ENCODE measurements around the gene SYNJ2. TPM values are rescaled to one million over a fixed set of nuclear protein-coding genes. Genes with fewer than 3 reads are reported as not detected.

SYNJ2 gene
- polyA plus RNA-seq, 1 donor from 2014 or later = 0.12 TPM

DNA sequence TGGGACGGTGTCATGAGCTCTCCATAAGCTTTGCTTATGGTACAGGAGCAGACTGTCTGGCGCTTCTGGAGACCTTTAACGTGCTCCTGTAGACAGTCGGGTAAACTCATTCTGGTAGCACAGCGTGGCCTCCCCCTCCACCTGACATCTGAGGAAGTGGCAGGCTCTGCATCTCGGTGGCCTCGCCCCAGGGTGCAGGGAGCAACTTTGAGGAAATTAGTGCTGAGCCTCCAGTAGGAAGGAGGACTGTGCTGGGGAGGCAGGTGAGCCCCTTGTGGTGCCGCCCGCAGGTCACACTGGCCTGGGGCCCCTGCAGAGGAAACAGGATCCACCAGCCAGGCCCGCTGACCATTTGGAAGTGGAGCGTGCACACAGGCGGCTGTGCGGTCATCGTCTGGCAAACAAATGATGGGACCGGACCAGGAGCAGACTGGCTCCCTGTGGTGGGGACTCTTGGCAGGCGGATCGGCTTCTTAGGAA lies 57.9 kb downstream of the SYNJ2 start:
- Histone ChIP-seq H3K9ac (ENCODE audit: low read length) (no peak overlapping the region), H4K20me1 (ENCODE audit: insufficient read depth) (no peaks in the 10 kb centered on the region), H3K9me3 (ENCODE audit: low read length) (no peaks in the 10 kb centered on the region), H3K4me3 (ENCODE audit: low read length) (no peak overlapping the region), H3K79me2 (replicated peaks; ENCODE audit: insufficient read depth, low read length) (no peaks in the 10 kb centered on the region), H3K27me3 (ENCODE audit: insufficient read depth, low read depth, low read length) (no peaks in the 10 kb centered on the region), H3K36me3 (ENCODE audit: insufficient read depth, low read length) (no peaks in the 10 kb centered on the region), H2AFZ (ENCODE audit: low read depth, low read length) (no peak overlapping the region), H3F3A (ENCODE audit: insufficient read depth, low read length, poor library complexity, severe bottlenecking) (no peaks in the 10 kb centered on the region), H3K4me2 (ENCODE audit: low read length) (no peak overlapping the region), H3K9me2 (ENCODE audit: insufficient read depth, low read length) (no peaks in the 10 kb centered on the region), H3K27ac (ENCODE audit: low read length) (no peak overlapping the region)
- TF ChIP-seq MXI1 (conservative IDR thresholded peaks at IDR 0.05; ENCODE audit: poor library complexity, severe bottlenecking) = no peak
- TF ChIP-seq, protein P1, sequence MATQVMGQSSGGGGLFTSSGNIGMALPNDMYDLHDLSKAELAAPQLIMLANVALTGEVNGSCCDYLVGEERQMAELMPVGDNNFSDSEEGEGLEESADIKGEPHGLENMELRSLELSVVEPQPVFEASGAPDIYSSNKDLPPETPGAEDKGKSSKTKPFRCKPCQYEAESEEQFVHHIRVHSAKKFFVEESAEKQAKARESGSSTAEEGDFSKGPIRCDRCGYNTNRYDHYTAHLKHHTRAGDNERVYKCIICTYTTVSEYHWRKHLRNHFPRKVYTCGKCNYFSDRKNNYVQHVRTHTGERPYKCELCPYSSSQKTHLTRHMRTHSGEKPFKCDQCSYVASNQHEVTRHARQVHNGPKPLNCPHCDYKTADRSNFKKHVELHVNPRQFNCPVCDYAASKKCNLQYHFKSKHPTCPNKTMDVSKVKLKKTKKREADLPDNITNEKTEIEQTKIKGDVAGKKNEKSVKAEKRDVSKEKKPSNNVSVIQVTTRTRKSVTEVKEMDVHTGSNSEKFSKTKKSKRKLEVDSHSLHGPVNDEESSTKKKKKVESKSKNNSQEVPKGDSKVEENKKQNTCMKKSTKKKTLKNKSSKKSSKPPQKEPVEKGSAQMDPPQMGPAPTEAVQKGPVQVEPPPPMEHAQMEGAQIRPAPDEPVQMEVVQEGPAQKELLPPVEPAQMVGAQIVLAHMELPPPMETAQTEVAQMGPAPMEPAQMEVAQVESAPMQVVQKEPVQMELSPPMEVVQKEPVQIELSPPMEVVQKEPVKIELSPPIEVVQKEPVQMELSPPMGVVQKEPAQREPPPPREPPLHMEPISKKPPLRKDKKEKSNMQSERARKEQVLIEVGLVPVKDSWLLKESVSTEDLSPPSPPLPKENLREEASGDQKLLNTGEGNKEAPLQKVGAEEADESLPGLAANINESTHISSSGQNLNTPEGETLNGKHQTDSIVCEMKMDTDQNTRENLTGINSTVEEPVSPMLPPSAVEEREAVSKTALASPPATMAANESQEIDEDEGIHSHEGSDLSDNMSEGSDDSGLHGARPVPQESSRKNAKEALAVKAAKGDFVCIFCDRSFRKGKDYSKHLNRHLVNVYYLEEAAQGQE (IDR thresholded peaks at IDR 0.05; ENCODE audit: borderline replicate concordance) = no peak
- no peak for TF ChIP-seq POLR2AphosphoS5 (IDR thresholded peaks at IDR 0.05)
- no peak for TF ChIP-seq EZH2 (IDR thresholded peaks at IDR 0.05; ENCODE audit: borderline replicate concordance, insufficient read depth, low read length, poor library complexity, severe bottlenecking)
- no peak for TF ChIP-seq SMC3 (conservative IDR thresholded peaks at IDR 0.05; ENCODE audit: poor library complexity)
- TF ChIP-seq, protein P2, sequence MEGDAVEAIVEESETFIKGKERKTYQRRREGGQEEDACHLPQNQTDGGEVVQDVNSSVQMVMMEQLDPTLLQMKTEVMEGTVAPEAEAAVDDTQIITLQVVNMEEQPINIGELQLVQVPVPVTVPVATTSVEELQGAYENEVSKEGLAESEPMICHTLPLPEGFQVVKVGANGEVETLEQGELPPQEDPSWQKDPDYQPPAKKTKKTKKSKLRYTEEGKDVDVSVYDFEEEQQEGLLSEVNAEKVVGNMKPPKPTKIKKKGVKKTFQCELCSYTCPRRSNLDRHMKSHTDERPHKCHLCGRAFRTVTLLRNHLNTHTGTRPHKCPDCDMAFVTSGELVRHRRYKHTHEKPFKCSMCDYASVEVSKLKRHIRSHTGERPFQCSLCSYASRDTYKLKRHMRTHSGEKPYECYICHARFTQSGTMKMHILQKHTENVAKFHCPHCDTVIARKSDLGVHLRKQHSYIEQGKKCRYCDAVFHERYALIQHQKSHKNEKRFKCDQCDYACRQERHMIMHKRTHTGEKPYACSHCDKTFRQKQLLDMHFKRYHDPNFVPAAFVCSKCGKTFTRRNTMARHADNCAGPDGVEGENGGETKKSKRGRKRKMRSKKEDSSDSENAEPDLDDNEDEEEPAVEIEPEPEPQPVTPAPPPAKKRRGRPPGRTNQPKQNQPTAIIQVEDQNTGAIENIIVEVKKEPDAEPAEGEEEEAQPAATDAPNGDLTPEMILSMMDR (IDR thresholded peaks at IDR 0.05; ENCODE audit: poor library complexity, severe bottlenecking) = no peak
- TF ChIP-seq TAF1 (IDR thresholded peaks at IDR 0.05; ENCODE audit: low read depth) = no peak
- no peak for TF ChIP-seq RAD21 (conservative IDR thresholded peaks at IDR 0.05)
- no peak for TF ChIP-seq EP300 (conservative IDR thresholded peaks at IDR 0.05; ENCODE audit: poor library complexity, severe bottlenecking)

DNA sequence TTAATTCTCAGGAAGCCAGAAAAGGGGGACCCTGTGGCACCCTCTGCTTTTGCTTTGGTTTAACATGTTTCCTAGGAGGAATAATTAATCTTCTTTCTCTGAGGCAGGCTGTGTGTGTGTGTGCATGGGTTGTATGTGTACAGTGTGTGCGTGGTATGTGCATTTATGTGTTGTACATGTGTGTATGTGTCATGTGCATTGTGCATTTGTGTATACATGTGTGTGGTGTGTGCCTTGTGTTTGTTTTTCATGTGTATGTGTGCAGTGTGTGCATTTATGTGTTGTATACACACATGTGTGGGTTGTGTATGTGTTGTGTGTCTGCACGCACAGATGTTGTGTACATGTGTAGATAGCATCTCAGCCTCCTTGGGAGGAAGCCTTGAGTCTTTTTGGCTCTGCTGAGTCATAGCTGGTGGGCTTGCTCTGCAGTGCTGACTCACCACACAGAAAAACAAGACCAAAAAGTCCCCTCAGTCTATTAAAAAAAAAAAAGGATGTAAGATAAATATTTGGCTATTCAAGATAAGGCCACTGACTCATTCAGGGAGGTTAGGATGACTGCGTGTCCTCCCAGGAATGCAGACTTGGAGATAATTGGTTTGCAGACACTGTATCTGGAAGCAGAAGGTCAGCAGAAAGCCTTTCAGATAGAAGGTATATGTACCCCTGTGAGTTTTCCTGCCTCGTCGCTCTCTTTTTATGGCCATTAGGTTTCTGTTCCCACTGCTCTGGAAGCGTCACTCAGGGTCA lies 58.6 kb downstream of the SYNJ2 start:
- no peak overlapping the region for H3K4me3 ChIP-seq (ENCODE audit: low read length)
- no peak overlapping the region for H2AFZ ChIP-seq (ENCODE audit: low read depth, low read length)
- H3K4me2 ChIP-seq (ENCODE audit: low read length) = no peak overlapping the region
- H3K9me3 ChIP-seq (ENCODE audit: low read length) = no peaks in the 10 kb centered on the region
- H3K27me3 ChIP-seq (ENCODE audit: insufficient read depth, low read depth, low read length) = no peaks in the 10 kb centered on the region
- H3K36me3 ChIP-seq (ENCODE audit: insufficient read depth, low read length) = no peaks in the 10 kb centered on the region
- H3K79me2 ChIP-seq (replicated peaks; ENCODE audit: insufficient read depth, low read length) = no peaks in the 10 kb centered on the region
- no peaks in the 10 kb centered on the region for H3K9me2 ChIP-seq (ENCODE audit: insufficient read depth, low read length)
- H4K20me1 ChIP-seq (ENCODE audit: insufficient read depth) = no peaks in the 10 kb centered on the region
- H3F3A ChIP-seq (ENCODE audit: insufficient read depth, low read length, poor library complexity, severe bottlenecking) = no peaks in the 10 kb centered on the region
- H3K9ac ChIP-seq (ENCODE audit: low read length) = no peak overlapping the region
- no peak overlapping the region for H3K27ac ChIP-seq (ENCODE audit: low read length)
- TF ChIP-seq RAD21 (conservative IDR thresholded peaks at IDR 0.05) (no peak), EP300 (conservative IDR thresholded peaks at IDR 0.05; ENCODE audit: poor library complexity, severe bottlenecking) (no peak), TAF1 (IDR thresholded peaks at IDR 0.05; ENCODE audit: low read depth) (no peak), POLR2AphosphoS5 (IDR thresholded peaks at IDR 0.05) (no peak), EZH2 (IDR thresholded peaks at IDR 0.05; ENCODE audit: borderline replicate concordance, insufficient read depth, low read length, poor library complexity, severe bottlenecking) (no peak), MXI1 (conservative IDR thresholded peaks at IDR 0.05; ENCODE audit: poor library complexity, severe bottlenecking) (no peak)
- TF ChIP-seq, protein P1 (IDR thresholded peaks at IDR 0.05; ENCODE audit: borderline replicate concordance) = no peak
- TF ChIP-seq, protein P2 (IDR thresholded peaks at IDR 0.05; ENCODE audit: poor library complexity, severe bottlenecking) = no peak

All from neural cell (in vitro differentiated cells).